Measurements from ENCODE around the gene FBXO36. TPM values are rescaled to one million over a fixed set of nuclear protein-coding genes. Genes with fewer than 3 reads are reported as not detected.

The FBXO36 gene
- total RNA-seq, 2 experiments from 2014 or later: 1.6 to 1.9 TPM

Other genes starting within 250 kb of the FBXO36 start
- not detected for gene DNER, start 207.9 kb upstream of the FBXO36 start, total RNA-seq
- 100 to 1,000 TPM; 188 to 190 TPM for gene TRIP12, start 494 bp upstream of the FBXO36 start, total RNA-seq
- 1 to 10 TPM in 1 of 2 experiments, under 1 TPM in 1; 0.79 to 1.1 TPM for gene SLC16A14, start 146.4 kb downstream of the FBXO36 start, total RNA-seq